CD4-positive, alpha-beta memory T cell (primary cell): ENCODE results near the gene TF. TPM values are rescaled to one million over a fixed set of nuclear protein-coding genes. Genes with fewer than 3 reads are reported as not detected.

Experiments used
- CTCF ChIA-PET: fragments of 350-600 bp; sonication (Branson Sonifier 250); formaldehyde crosslinking; loops from one replicate; lab custom pipeline; 2021; ENCODE audit warnings: inconsistent platforms; ENCODE audit not compliant: partially characterized antibody; lab: Charles Lee
- POLR2A ChIA-PET: fragments of 350-600 bp; sonication (Branson Sonifier 250); formaldehyde crosslinking; loops from one replicate; lab custom pipeline; 2021; ENCODE audit not compliant: partially characterized antibody; lab: Charles Lee
- DNase-seq, 5 donors: peaks; one replicate each; pipeline versions ENCODE4 v3.0.0 to v3.0.0-alpha.2; 2020 to 2022; ENCODE audit warnings: mixed read lengths in 1 of 5
- H3K27ac ChIP-seq: one replicate; pipeline ENCODE4 v1.7.0; 2013; ENCODE audit warnings: low read depth, low read length
- H3K27me3 ChIP-seq: 2 replicates; pipeline ENCODE4 v1.7.0; 2013; ENCODE audit warnings: mild to moderate bottlenecking, low read length, moderate library complexity; ENCODE audit not compliant: insufficient read depth
- H3K36me3 ChIP-seq: 2 replicates; pipeline ENCODE4 v1.7.0; 2013; ENCODE audit warnings: mild to moderate bottlenecking, low read length, moderate library complexity; ENCODE audit not compliant: insufficient read depth
- H3K4me1 ChIP-seq: 2 replicates; pipeline ENCODE4 v1.7.0; 2013; ENCODE audit warnings: mild to moderate bottlenecking, low read length, moderate library complexity; ENCODE audit not compliant: insufficient read depth
- H3K4me3 ChIP-seq, 2 donors: one replicate each; pipeline ENCODE4 v1.7.0; 2013; ENCODE audit warnings: low read length in 2 of 2, mild to moderate bottlenecking in 1 of 2
- H3K9me3 ChIP-seq, 2 donors: one replicate each; pipeline ENCODE4 v1.7.0; 2013; ENCODE audit warnings: low read length in 2 of 2, control low read depth in 1 of 2; ENCODE audit not compliant: control insufficient read depth in 1 of 2
- H3K27ac Mint-ChIP-seq, 7 donors: one replicate each; pipeline ENCODE4 v1.8.0; 2020 to 2021; ENCODE audit warnings: mixed read lengths in 7 of 7, mild to moderate bottlenecking in 6 of 7, inconsistent platforms in 3 of 7, moderate library complexity in 3 of 7
- H3K27me3 Mint-ChIP-seq, 2 donors: one replicate each; pipeline ENCODE4 v1.8.0; 2020 to 2021; ENCODE audit warnings: mixed read lengths in 2 of 2
- H3K36me3 Mint-ChIP-seq, 2 donors: one replicate each; pipeline ENCODE4 v1.8.0; 2020 to 2021; ENCODE audit warnings: mixed read lengths in 2 of 2, inconsistent platforms in 1 of 2, mild to moderate bottlenecking in 1 of 2
- H3K4me1 Mint-ChIP-seq, 4 donors: one replicate each; pipeline ENCODE4 v1.8.0; 2020 to 2021; ENCODE audit warnings: mixed read lengths in 4 of 4, mild to moderate bottlenecking in 1 of 4
- H3K4me3 Mint-ChIP-seq, 8 donors: one replicate each; pipeline ENCODE4 v1.8.0; 2020 to 2021; ENCODE audit warnings: mixed read lengths in 8 of 8, mild to moderate bottlenecking in 7 of 8, moderate library complexity in 6 of 8, inconsistent platforms in 3 of 8
- H3K9me3 Mint-ChIP-seq, 8 donors: one replicate each; pipeline ENCODE4 v1.8.0; 2020 to 2021; ENCODE audit warnings: mixed read lengths in 8 of 8, mild to moderate bottlenecking in 5 of 8, inconsistent platforms in 3 of 8, moderate library complexity in 1 of 8
- intact Hi-C: fragments of 100-400 bp; cut with micrococcal nuclease; formaldehyde crosslinking; loops from one replicate; pipeline ENCODE4 v1.15.1; 2023
- polyA plus RNA-seq, 2 donors: library from polyadenylated mRNA; unstranded; fragments of 300-500 nt; fragmentation: Illumina TruSeq; gene quantifications; one replicate each; pipeline ENCODE4 v1.2.3, GENCODE V29; 2021
- total RNA-seq, 2 experiments: library from RNA; stranded (reverse); gene quantifications; one replicate each; pipeline ENCODE4 v1.2.3, GENCODE V29; 2021

The TF gene
- total and polyA plus RNA-seq, 4 experiments from 2014 or later: 0.25 to 0.38 TPM; not detected in 2

- no peaks in the 10 kb centered on the region for H3K9me3 Mint-ChIP-seq
- Histone ChIP-seq H3K27me3 (no peaks in the 10 kb centered on the region), H3K9me3 (no peaks in the 10 kb centered on the region), H3K27ac (no peak overlapping the region), H3K4me1 (no peaks in the 10 kb centered on the region), H3K36me3 (no peaks in the 10 kb centered on the region), H3K4me3 (no peak overlapping the region)
- H3K36me3 Mint-ChIP-seq: no peaks in the 10 kb centered on the region
- no peak for DNase-seq
- no peak overlapping the region for H3K4me3 Mint-ChIP-seq
- ChIA-PET POLR2A (no interaction called here), CTCF (no interaction called here)
- H3K4me1 Mint-ChIP-seq: no peaks in the 10 kb centered on the region
- peaks cover 4% of the 10 kb centered on the region in 2 donors for H3K27me3 Mint-ChIP-seq
- no peak overlapping the region for H3K27ac Mint-ChIP-seq
- intact Hi-C loops: no loop called here
Measured at GRCh38 chr3:133845127-133845526, 98.9 kb downstream of the TF start.

Other genes starting within 250 kb of the TF start
- gene CDV3, start 172.7 kb upstream of the TF start, total RNA-seq: 100 to 1,000 TPM; 208 to 212 TPM
- gene CDV3, start 172.7 kb upstream of the TF start, polyA plus RNA-seq: 10 to 100 TPM; 33.5 to 80.5 TPM
- gene TOPBP1, start 84.5 kb upstream of the TF start, total RNA-seq: 10 to 100 TPM; 42.0 to 43.2 TPM
- gene TOPBP1, start 84.5 kb upstream of the TF start, polyA plus RNA-seq: 10 to 100 TPM in 1 of 2 donors, 1 to 10 TPM in 1; 6.1 to 13.0 TPM
- gene SRPRB, start 59.4 kb downstream of the TF start, total RNA-seq: 10 to 100 TPM; 45.6 to 49.8 TPM
- 10 to 100 TPM; 55.1 to 57.4 TPM for gene SRPRB, start 59.4 kb downstream of the TF start, polyA plus RNA-seq
- gene RAB6B, start 149.5 kb downstream of the TF start, total RNA-seq: 1 to 10 TPM in 1 of 2 experiments, under 1 TPM in 1; 0.55 to 1.8 TPM
- gene RAB6B, start 149.5 kb downstream of the TF start, polyA plus RNA-seq: under 1 TPM; 0.34 to 0.37 TPM